K562 (cell line): ENCODE data around the gene RNF227. TPM values are rescaled to one million over a fixed set of nuclear protein-coding genes. Genes with fewer than 3 reads are reported as not detected.

Experiments
- ATAC-seq: fragments of 200-7000 bp; cut with Tn5 transposase; 3 replicates; pipeline ENCODE4 v1.9.1; 2020; ENCODE audit warnings: moderate library complexity
- BruUV-seq: library from RNA; stranded (reverse); fragments of 400-500 nt; replicated peaks from 2 replicates; lab custom pipeline; 2021; lab: Mats Ljungman, UMichigan
- CTCF ChIA-PET: fragments of 300-600 bp; formaldehyde crosslinking; extraction: SDS; loops from one replicate; lab custom pipeline; 2021; ENCODE audit warnings: low intra/inter-chr PET ratio; lab: Yijun Ruan, JAX
- POLR2A ChIA-PET: fragments of 300-600, 350-650 bp; sonication (Branson Sonifier 250); formaldehyde crosslinking; extraction: SDS; loops from one replicate; lab custom pipeline; 2021; ENCODE audit warnings: antibody characterized with exemption, inconsistent platforms; lab: Yijun Ruan, JAX
- DNase-seq, 4 experiments: peaks; one replicate each; pipeline versions ENCODE4 v3.0.0 to v3.0.0-alpha.2; 2011 to 2018; ENCODE audit warnings: low spot score in 3 of 4, mixed read lengths in 3 of 4; ENCODE audit errors: extremely low read depth in 1 of 4
- FAIRE-seq: peaks from 2 replicates; lab custom pipeline; 2011; peaks lifted over from hg19 to GRCh38; lab: Jason Lieb, UNC
- H2AFZ ChIP-seq: 2 replicates; pipeline ENCODE4 v1.6.0; 2011; ENCODE audit warnings: low read depth, low read length, control low read depth, inconsistent platforms
- H3K27ac ChIP-seq: fragments of 200-600 bp; 3 replicates; pipeline ENCODE4 v1.8.0; 2011; ENCODE audit warnings: low read depth, mild to moderate bottlenecking, control low read depth, inconsistent platforms, low read length, moderate library complexity, mixed read lengths; ENCODE audit errors: extremely low read depth
- H3K27me3 ChIP-seq, 2 experiments: fragments of 300-600 bp in 1 of 2; 2 replicates in 1 of 2; 3 replicates in 1 of 2; pipeline versions ENCODE4 v1.6.0 to v1.8.0; 2011; ENCODE audit warnings: inconsistent platforms in 2 of 2, low read length in 2 of 2, mild to moderate bottlenecking in 1 of 2, mixed read lengths in 1 of 2, moderate library complexity in 1 of 2; ENCODE audit not compliant: control insufficient read depth in 2 of 2, insufficient read depth in 2 of 2
- H3K36me3 ChIP-seq: fragments of 300-600 bp; 3 replicates; pipeline ENCODE4 v1.8.0; 2011; ENCODE audit warnings: mild to moderate bottlenecking, low read length, inconsistent platforms; ENCODE audit not compliant: control insufficient read depth, insufficient read depth
- H3K4me1 ChIP-seq, 2 experiments: fragments of 200-600 bp in 1 of 2; replicated peaks in 1 of 2; 2 replicates in 1 of 2; 3 replicates in 1 of 2; pipeline versions ENCODE4 v1.5.1 to v1.8.0; 2011; ENCODE audit warnings: inconsistent platforms in 2 of 2, low read length in 2 of 2, mild to moderate bottlenecking in 1 of 2, mixed read lengths in 1 of 2, moderate library complexity in 1 of 2; ENCODE audit not compliant: control insufficient read depth in 2 of 2, insufficient read depth in 2 of 2
- H3K4me2 ChIP-seq: 2 replicates; pipeline ENCODE4 v1.6.1; 2011; ENCODE audit warnings: low read length, control low read depth, inconsistent platforms, mixed read lengths; ENCODE audit not compliant: insufficient read depth
- H3K4me3 ChIP-seq: fragments of 200-600 bp; sonication (generic), shearing (Covaris generic); 2 replicates; pipeline ENCODE4 v1.5.1; 2016; ENCODE audit warnings: control low read depth, inconsistent platforms
- H3K79me2 ChIP-seq: fragments of 200-600 bp; 3 replicates; pipeline ENCODE4 v1.8.0; 2011; ENCODE audit warnings: low read length, inconsistent platforms; ENCODE audit not compliant: control insufficient read depth, insufficient read depth
- H3K9ac ChIP-seq, 2 experiments: 2 replicates each; pipeline versions ENCODE4 v1.6.0 to v1.6.1; 2011; ENCODE audit warnings: low read depth in 2 of 2, low read length in 2 of 2, control low read depth in 1 of 2, inconsistent platforms in 1 of 2, mild to moderate bottlenecking in 1 of 2, mixed read lengths in 1 of 2; ENCODE audit not compliant: insufficient read depth in 1 of 2
- H3K9me1 ChIP-seq: one replicate; pipeline ENCODE4 v1.6.0; 2011; ENCODE audit warnings: inconsistent platforms, mild to moderate bottlenecking, low read length, moderate library complexity; ENCODE audit not compliant: control insufficient read depth, insufficient read depth
- H3K9me3 ChIP-seq: replicated peaks from 2 replicates; pipeline ENCODE4 v1.5.1; 2011; ENCODE audit warnings: low read depth, low read length, inconsistent platforms; ENCODE audit not compliant: control insufficient read depth, insufficient read depth
- H4K20me1 ChIP-seq: replicated peaks from 2 replicates; pipeline ENCODE4 v1.6.1; 2011; ENCODE audit warnings: low read length, inconsistent platforms, mixed read lengths; ENCODE audit not compliant: control insufficient read depth, insufficient read depth
- CREB5 ChIP-seq: fragments of 250-450 bp; sonication (Bioruptor Pico); IDR thresholded peaks from 2 replicates; pipeline ENCODE4 v1.5.0; 2020; ENCODE audit warnings: mild to moderate bottlenecking
- FIP1L1 ChIP-seq: fragments of 200-400 bp; formaldehyde crosslinking; IDR thresholded peaks from 2 replicates; pipeline ENCODE4 v1.6.1; 2018; ENCODE audit warnings: mild to moderate bottlenecking, low read depth, low read length; ENCODE audit not compliant: poor library complexity, severe bottlenecking
- NR0B1 ChIP-seq: fragments of 450-650 bp; IDR thresholded peaks from one replicate; pipeline ENCODE4 v1.6.1; 2018; ENCODE audit warnings: mild to moderate bottlenecking, moderate library complexity; ENCODE audit not compliant: partially characterized antibody
- PHB2 ChIP-seq: fragments of 450-650 bp; IDR thresholded peaks from 2 replicates; pipeline ENCODE4 v1.6.1; 2017; ENCODE audit warnings: low read depth
- RFX7 ChIP-seq: fragments of 250-450 bp; sonication (Bioruptor Pico); IDR thresholded peaks from 2 replicates; pipeline ENCODE4 v1.5.1; 2021; ENCODE audit warnings: mild to moderate bottlenecking
- SIN3B ChIP-seq: fragments of 450-650 bp; IDR thresholded peaks from 2 replicates; pipeline ENCODE4 v1.6.1; 2017; ENCODE audit warnings: low read depth, mild to moderate bottlenecking, moderate library complexity
- TARDBP ChIP-seq: fragments of 450-650 bp; IDR thresholded peaks from 2 replicates; pipeline ENCODE4 v1.6.1; 2016
- USF2 ChIP-seq: sonication (generic); formaldehyde crosslinking; IDR thresholded peaks from 2 replicates; pipeline ENCODE4 v1.5.0; 2020; ENCODE audit warnings: missing genetic modification reagents
- ZNF175 ChIP-seq: fragments of 200-800 bp; sonication (Bioruptor generic); IDR thresholded peaks from 2 replicates; pipeline ENCODE4 v1.6.1; 2016; ENCODE audit warnings: low read depth, mild to moderate bottlenecking, missing genetic modification characterization, missing compliant biosample characterization
- ZNF398 ChIP-seq: fragments of 250-450 bp; sonication (Bioruptor Pico); IDR thresholded peaks from 2 replicates; pipeline ENCODE4 v1.8.0; 2021; ENCODE audit warnings: moderate library complexity, mild to moderate bottlenecking, inconsistent platforms
- WGBS: fragments of 100-300 bp; shearing (Covaris generic); methylation state at CpG from one replicate; pipeline ENCODE4 v1.1.6; 2016; ENCODE audit warnings: low coverage, mixed read lengths; ENCODE audit not compliant: insufficient coverage; ENCODE audit errors: missing lambda C conversion rate; 5-methylcytosine and 5-hydroxymethylcytosine counted together
- in situ Hi-C: fragments of 300-500 bp; cut with MboI; formaldehyde crosslinking; loops from 4 replicates; pipeline ENCODE4 v1.15.0; 2018; ENCODE audit warnings: inconsistent platforms, mixed read lengths
- intact Hi-C: fragments of 100-400 bp; cut with micrococcal nuclease; formaldehyde crosslinking; loops from 2 replicates; pipeline ENCODE4 v1.14.2; 2022
- polyA plus RNA-seq, 8 experiments: library from polyadenylated mRNA; depleted of rRNA in 4 of 8; stranded (reverse) in 5 of 8; unstranded in 3 of 8; fragments of >200 nt; fragmentation: Nextera tagmentation in 2 of 8; fragmentation: Illumina TruSeq in 1 of 8; extraction: Ambion mirVana in 2 of 8; extraction: Trizol in 1 of 8; gene quantifications; 2 replicates each; pipeline versions ENCODE4 v1.2.1 to v1.2.3, GENCODE V29; 2011 to 2014; ENCODE audit warnings: inconsistent platforms in 1 of 8, missing spikeins in 1 of 8
- total RNA-seq, 7 experiments: library from RNA; depleted of rRNA in 6 of 7; stranded (reverse); fragments of >200 nt in 6 of 7; fragmentation: Illumina TruSeq in 2 of 7; extraction: Trizol in 2 of 7; gene quantifications; 2 replicates each; pipeline versions ENCODE4 v1.2.1 to v1.2.3, GENCODE V29; 2011 to 2021; ENCODE audit warnings: low replicate concordance in 1 of 7
- TF ChIP-seq, protein P1 (sequence below): IDR thresholded peaks from 3 replicates; pipeline ENCODE4 v1.6.1; 2011; ENCODE audit warnings: borderline replicate concordance, mild to moderate bottlenecking; ENCODE audit not compliant: insufficient read length, insufficient read depth
- TF ChIP-seq, protein P2 (sequence below): sonication (generic); formaldehyde crosslinking; IDR thresholded peaks from 2 replicates; pipeline ENCODE4 v1.8.0; 2022; ENCODE audit warnings: missing genetic modification reagents, mild to moderate bottlenecking, borderline replicate concordance

The RNF227 gene
- total and polyA plus RNA-seq, 9 of the 15 experiments (the other 6 are each of a cell fraction or from before 2014, with no cell fraction given) = 1.1 to 6.7 (median 2.3) TPM

- Histone ChIP-seq H3K4me3 (no peak overlapping the region), H3K4me1 (no peaks in the 10 kb centered on the region; a peak in 1 of 5 replicates), H3K9me1 (no peaks in the 10 kb centered on the region), H3K9me3 (no peaks in the 10 kb centered on the region), H3K4me2 (no peak overlapping the region), H4K20me1 (no peaks in the 10 kb centered on the region), H3K36me3 (no peaks in the 10 kb centered on the region), H3K27me3 (peaks cover 0 to 3% of the 10 kb centered on the region in 2 experiments; a peak in 1 of 5 replicates), H2AFZ (no peak overlapping the region), H3K79me2 (no peaks in the 10 kb centered on the region), H3K9ac (no peak overlapping the region), H3K27ac (no peak overlapping the region)
- intact Hi-C loops (no loop called here), in situ Hi-C loops (no loop called here)
- DNase-seq (no peak), ATAC-seq (no peak), FAIRE-seq (no peak)
- TF ChIP-seq CREB5 (no peak), NR0B1 (no peak), USF2 (CRISPR knock-in tag) (no peak), RFX7 (CRISPR knock-in tag) (no peak), ZNF398 (CRISPR knock-in tag) (no peak), PHB2 (no peak), FIP1L1 (no peak), TARDBP (no peak), SIN3B (no peak), ZNF175 (CRISPR knock-in tag) (no peak)
- TF ChIP-seq, protein P1, sequence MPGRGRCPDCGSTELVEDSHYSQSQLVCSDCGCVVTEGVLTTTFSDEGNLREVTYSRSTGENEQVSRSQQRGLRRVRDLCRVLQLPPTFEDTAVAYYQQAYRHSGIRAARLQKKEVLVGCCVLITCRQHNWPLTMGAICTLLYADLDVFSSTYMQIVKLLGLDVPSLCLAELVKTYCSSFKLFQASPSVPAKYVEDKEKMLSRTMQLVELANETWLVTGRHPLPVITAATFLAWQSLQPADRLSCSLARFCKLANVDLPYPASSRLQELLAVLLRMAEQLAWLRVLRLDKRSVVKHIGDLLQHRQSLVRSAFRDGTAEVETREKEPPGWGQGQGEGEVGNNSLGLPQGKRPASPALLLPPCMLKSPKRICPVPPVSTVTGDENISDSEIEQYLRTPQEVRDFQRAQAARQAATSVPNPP = no peak
- TF ChIP-seq, protein P2, sequence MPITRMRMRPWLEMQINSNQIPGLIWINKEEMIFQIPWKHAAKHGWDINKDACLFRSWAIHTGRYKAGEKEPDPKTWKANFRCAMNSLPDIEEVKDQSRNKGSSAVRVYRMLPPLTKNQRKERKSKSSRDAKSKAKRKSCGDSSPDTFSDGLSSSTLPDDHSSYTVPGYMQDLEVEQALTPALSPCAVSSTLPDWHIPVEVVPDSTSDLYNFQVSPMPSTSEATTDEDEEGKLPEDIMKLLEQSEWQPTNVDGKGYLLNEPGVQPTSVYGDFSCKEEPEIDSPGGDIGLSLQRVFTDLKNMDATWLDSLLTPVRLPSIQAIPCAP (CRISPR knock-in tag) = no peak
- ChIA-PET CTCF (no interaction called here), POLR2A (no interaction called here)
- no TSS peak for BruUV-seq
- 31% methylated on average over 12 of the region's 13 CpGs for WGBS
Observed at GRCh38 chr17:7955414-7956227, 39.5 kb upstream of the RNF227 start.
